Activated CD4-positive, alpha-beta T cell treated with anti-CD3 and anti-CD28 coated beads, Interleukin-2, amount 10 ng/mL, durations not matched to agents 24 days and 14 days (primary cell): ENCODE results near the gene RASL11A. TPM values are rescaled to one million over a fixed set of nuclear protein-coding genes. Genes with fewer than 3 reads are reported as not detected.
"Not testable (repeated sequence)": the region's sequence is repeated elsewhere in the genome, so short reads cannot be mapped to it uniquely, and the experiment has no call there.

Source experiments
- DNase-seq: peaks from one replicate; pipeline ENCODE4 v3.0.0; 2022
- H3K27ac Mint-ChIP-seq: one replicate; pipeline ENCODE4 v1.8.0; 2022; ENCODE audit warnings: mild to moderate bottlenecking, mixed read lengths
- H3K27me3 Mint-ChIP-seq: one replicate; pipeline ENCODE4 v1.8.0; 2022; ENCODE audit warnings: mixed read lengths
- H3K36me3 Mint-ChIP-seq: one replicate; pipeline ENCODE4 v1.8.0; 2022; ENCODE audit warnings: low read depth, mild to moderate bottlenecking, mixed read lengths
- H3K4me1 Mint-ChIP-seq: one replicate; pipeline ENCODE4 v1.8.0; 2021; ENCODE audit warnings: mixed read lengths
- H3K4me3 Mint-ChIP-seq: one replicate; pipeline ENCODE4 v1.8.0; 2022; ENCODE audit warnings: mild to moderate bottlenecking, moderate library complexity, mixed read lengths
- H3K9me3 Mint-ChIP-seq: one replicate; pipeline ENCODE4 v1.8.0; 2021; ENCODE audit warnings: mixed read lengths
- intact Hi-C: fragments of 100-400 bp; cut with micrococcal nuclease; formaldehyde crosslinking; loops from one replicate; pipeline ENCODE4 v1.15.1; 2023
- total RNA-seq: library from RNA; stranded (reverse); gene quantifications from 2 replicates; pipeline ENCODE4 v1.2.3, GENCODE V29; 2022

Gene RASL11A
- total RNA-seq, 1 donor from 2014 or later: 1.8 TPM

DNA sequence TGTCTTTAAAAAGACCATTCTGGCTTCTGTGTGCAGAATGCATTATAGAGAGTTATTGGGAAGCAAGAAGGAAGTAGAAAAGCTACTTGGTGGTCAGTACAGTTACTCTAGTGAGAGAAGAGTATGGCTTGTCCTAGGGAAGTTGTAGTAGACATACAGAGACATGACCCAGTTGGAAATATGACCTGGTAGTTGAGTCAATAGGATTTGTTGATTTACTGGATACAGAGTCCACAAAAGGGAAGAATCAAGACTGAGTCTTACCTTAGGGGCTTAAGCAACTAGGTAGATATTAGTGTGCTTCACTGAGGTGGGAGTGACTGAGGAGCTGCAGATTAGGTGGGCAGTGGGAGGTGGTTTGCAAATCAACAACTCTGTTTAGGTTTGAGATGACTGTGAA, 48.8 kb downstream of the RASL11A start:
- Mint-ChIP-seq H3K4me1 (no peaks in the 10 kb centered on the region), H3K9me3 (no peaks in the 10 kb centered on the region), H3K36me3 (no peaks in the 10 kb centered on the region), H3K27me3 (peaks cover 16% of the 10 kb centered on the region), H3K27ac (no peak overlapping the region), H3K4me3 (no peak overlapping the region)
- intact Hi-C loops: no loop called here
- no peak for DNase-seq

DNA sequence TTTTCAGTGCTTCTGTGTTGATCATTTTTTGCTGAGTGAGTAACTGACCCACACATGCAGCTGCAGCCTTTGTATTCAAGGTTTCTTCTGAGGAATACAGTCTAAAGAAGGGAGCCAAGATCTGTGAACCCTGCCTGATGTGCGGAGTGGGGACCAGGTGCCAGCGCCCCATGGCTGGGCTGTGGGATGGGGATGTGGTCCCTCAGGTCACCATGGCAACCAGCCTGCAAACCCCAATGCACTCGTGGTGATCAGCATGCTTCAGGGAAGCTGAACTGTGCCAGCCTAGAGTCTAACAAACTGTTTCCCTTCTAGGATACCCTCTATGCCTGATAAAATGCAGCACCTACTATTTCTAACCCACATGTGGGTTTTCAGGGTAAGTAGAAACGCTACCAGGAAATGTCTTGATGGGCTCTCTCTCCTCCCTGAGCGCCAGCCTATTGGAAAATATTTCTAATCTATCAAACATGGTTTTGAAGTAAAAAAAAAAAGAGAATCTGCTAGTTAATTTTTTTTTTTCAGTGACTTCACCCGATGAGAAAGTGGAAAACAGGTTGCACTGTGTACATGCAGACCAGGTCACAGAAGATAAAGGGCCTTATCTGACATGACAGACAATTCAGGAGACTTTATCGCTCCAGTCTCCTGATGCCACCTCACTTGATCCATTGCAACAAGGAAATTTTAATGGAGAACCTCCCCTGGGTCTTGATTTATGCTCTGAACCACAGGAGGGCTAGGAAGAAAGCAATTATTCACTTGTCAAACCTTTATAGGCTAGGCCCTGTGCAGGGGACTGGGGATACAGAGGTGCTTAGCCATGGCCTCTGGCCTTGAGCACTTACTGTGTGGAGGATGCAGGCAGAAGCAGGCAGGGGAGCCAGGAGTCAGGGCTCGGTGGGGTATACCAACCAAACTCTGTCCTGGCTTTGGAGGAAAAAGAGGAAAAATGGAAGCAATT, 51.1 kb downstream of the RASL11A start:
- intact Hi-C loops: no loop called here
- Mint-ChIP-seq H3K27me3 (peaks cover 11% of the 10 kb centered on the region), H3K4me1 (no peaks in the 10 kb centered on the region), H3K36me3 (no peaks in the 10 kb centered on the region), H3K27ac (no peak overlapping the region), H3K9me3 (no peaks in the 10 kb centered on the region), H3K4me3 (no peak overlapping the region)
- DNase-seq: no peak

DNA sequence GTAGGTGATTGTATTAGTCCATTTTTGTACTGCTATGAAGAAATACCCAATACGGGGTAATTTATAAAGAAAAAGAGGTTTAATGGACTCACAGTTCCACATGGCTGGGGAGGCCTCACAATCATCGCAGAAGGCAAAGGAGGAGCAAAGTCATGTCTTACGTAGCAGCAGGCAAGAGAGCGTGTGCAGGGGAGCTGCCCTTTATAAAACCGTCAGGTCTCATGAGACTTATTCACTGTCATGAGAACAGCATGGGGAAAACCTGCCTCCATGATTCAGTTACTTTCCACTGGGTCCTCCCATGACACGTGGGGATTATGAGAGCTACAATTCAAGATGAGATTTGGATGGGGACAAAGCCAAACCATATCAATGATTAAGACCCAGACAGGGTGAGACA, 51.8 kb downstream of the RASL11A start:
- H3K27ac Mint-ChIP-seq, intact Hi-C loops, H3K9me3 Mint-ChIP-seq, H3K36me3 Mint-ChIP-seq, DNase-seq, H3K4me3 Mint-ChIP-seq, H3K27me3 Mint-ChIP-seq, H3K4me1 Mint-ChIP-seq: not testable (repeated sequence)

Other genes starting within 250 kb of the RASL11A start
- gene USP12, start 99.0 kb upstream of the RASL11A start, total RNA-seq: 40.6 and 47.0 TPM in 2 replicates
- 1,100 and 1,185 TPM in 2 replicates for gene RPL21, start 19.3 kb upstream of the RASL11A start, total RNA-seq
- 279 and 284 TPM in 2 replicates for gene GTF3A, start 153.8 kb downstream of the RASL11A start, total RNA-seq
- 28.8 and 30.4 TPM in 2 replicates for gene MTIF3, start 179.7 kb downstream of the RASL11A start, total RNA-seq